ENCODE results near the gene UTP20. TPM values are rescaled to one million over a fixed set of nuclear protein-coding genes. Genes with fewer than 3 reads are reported as not detected.

The UTP20 gene
- total RNA-seq, 1 experiment from 2014 or later, result 23.7 TPM

DNA sequence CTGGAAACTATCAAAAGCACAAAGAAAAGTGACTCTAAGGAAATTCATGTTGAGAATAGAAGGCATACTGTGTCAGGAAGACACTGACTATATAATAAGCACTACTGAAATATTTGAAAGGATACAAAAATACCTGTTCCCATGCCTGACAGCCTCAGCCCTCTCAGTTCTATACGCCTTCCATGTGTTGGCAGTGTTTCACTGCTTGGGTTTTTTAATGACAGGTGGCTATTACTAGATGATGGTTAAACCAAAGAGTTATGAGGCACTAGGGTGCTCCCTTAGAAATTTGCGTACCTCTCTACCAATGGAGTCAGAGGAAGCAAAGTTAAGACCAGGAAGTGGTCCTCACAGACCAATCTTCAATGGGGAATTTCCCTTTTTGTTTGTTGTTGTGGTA, 44.2 kb upstream of the UTP20 start:
- Mint-ChIP-seq H3K36me3 (ENCODE audit: insufficient read depth, unreplicated experiment) (no peaks in the 10 kb centered on the region), H3K4me3 (ENCODE audit: unreplicated experiment) (no peak overlapping the region), H3K27ac (ENCODE audit: unreplicated experiment) (no peak overlapping the region), H3K9me3 (ENCODE audit: unreplicated experiment) (no peaks in the 10 kb centered on the region), H3K4me1 (ENCODE audit: low read depth, unreplicated experiment) (no peaks in the 10 kb centered on the region), H3K27me3 (ENCODE audit: insufficient read depth, unreplicated experiment) (peaks cover 6% of the 10 kb centered on the region)
- CTCF ChIA-PET, result no interaction called here
- no peaks in the 10 kb centered on the region for H3K9me3 ChIP-seq
- TF ChIP-seq, protein P1, sequence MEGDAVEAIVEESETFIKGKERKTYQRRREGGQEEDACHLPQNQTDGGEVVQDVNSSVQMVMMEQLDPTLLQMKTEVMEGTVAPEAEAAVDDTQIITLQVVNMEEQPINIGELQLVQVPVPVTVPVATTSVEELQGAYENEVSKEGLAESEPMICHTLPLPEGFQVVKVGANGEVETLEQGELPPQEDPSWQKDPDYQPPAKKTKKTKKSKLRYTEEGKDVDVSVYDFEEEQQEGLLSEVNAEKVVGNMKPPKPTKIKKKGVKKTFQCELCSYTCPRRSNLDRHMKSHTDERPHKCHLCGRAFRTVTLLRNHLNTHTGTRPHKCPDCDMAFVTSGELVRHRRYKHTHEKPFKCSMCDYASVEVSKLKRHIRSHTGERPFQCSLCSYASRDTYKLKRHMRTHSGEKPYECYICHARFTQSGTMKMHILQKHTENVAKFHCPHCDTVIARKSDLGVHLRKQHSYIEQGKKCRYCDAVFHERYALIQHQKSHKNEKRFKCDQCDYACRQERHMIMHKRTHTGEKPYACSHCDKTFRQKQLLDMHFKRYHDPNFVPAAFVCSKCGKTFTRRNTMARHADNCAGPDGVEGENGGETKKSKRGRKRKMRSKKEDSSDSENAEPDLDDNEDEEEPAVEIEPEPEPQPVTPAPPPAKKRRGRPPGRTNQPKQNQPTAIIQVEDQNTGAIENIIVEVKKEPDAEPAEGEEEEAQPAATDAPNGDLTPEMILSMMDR (IDR thresholded peaks at IDR 0.05; ENCODE audit: insufficient read depth in 1 of 2, low read depth in 1 of 2, low read length in 1 of 2, severe bottlenecking in 1 of 2, unreplicated experiment in 1 of 2), result no peak
- DNase-seq, result no peak
- POLR2A ChIA-PET, result no interaction called here
- H3K4me3 ChIP-seq (ENCODE audit: low read depth, low read length), result no peak overlapping the region
- intact Hi-C loops (cut with micrococcal nuclease; ENCODE audit: unreplicated experiment), result no loop called here
- H3K36me3 ChIP-seq (ENCODE audit: control insufficient read depth, insufficient read depth, low read length), result no peaks in the 10 kb centered on the region
- no TSS peak for BruUV-seq (replicated peaks)
- H3K27me3 ChIP-seq (replicated peaks; ENCODE audit: control insufficient read depth, insufficient read depth, low read length), result no peaks in the 10 kb centered on the region
- no peaks in the 10 kb centered on the region for H3K4me1 ChIP-seq

GRCh38 chr12:101238306-101238705, 41.6 kb upstream of the UTP20 start:
- Mint-ChIP-seq H3K4me3 (ENCODE audit: unreplicated experiment) (no peak overlapping the region), H3K36me3 (ENCODE audit: insufficient read depth, unreplicated experiment) (no peaks in the 10 kb centered on the region), H3K9me3 (ENCODE audit: unreplicated experiment) (no peaks in the 10 kb centered on the region), H3K27ac (ENCODE audit: unreplicated experiment) (no peak overlapping the region), H3K4me1 (ENCODE audit: low read depth, unreplicated experiment) (no peaks in the 10 kb centered on the region), H3K27me3 (ENCODE audit: insufficient read depth, unreplicated experiment) (peaks cover 3% of the 10 kb centered on the region)
- POLR2A ChIA-PET, result no interaction called here
- no peak for DNase-seq
- Histone ChIP-seq H3K9me3 (no peaks in the 10 kb centered on the region), H3K4me1 (no peaks in the 10 kb centered on the region), H3K36me3 (ENCODE audit: control insufficient read depth, insufficient read depth, low read length) (no peaks in the 10 kb centered on the region), H3K4me3 (ENCODE audit: low read depth, low read length) (no peak overlapping the region), H3K27me3 (replicated peaks; ENCODE audit: control insufficient read depth, insufficient read depth, low read length) (no peaks in the 10 kb centered on the region)
- CTCF ChIA-PET, result no interaction called here
- intact Hi-C loops (cut with micrococcal nuclease; ENCODE audit: unreplicated experiment), result no loop called here
- BruUV-seq (replicated peaks), result no TSS peak
- TF ChIP-seq, protein P1 (IDR thresholded peaks at IDR 0.05; ENCODE audit: insufficient read depth in 1 of 2, low read depth in 1 of 2, low read length in 1 of 2, severe bottlenecking in 1 of 2, unreplicated experiment in 1 of 2), result no peak

DNA sequence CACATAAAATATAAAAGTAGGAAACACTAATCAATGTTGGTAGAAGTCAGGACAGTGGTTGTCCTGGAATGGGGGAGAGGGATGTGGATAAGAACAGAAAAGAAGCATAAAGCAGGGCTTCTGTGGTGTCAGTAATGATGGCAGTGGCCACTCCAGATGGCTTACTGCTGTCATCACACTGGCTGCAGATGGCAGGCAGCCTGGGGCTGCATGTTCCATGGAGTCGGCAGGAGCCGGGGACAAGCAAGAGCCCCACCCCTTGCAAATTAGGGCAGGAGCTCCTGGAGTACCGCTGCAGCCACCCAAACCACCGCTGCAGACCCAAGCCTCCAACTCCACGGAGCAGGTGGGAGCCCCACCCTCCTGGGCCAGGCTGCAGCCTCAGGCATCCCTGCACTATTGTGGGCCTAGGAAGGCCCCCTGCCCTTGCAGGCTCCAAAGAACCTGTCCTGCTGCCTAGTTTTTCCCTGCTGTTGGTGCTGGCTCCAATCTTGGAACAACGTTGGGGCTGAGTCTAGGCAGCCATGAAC, 41.0 kb upstream of the UTP20 start:
- Histone ChIP-seq H3K27me3 (replicated peaks; ENCODE audit: control insufficient read depth, insufficient read depth, low read length) (no peaks in the 10 kb centered on the region), H3K4me1 (no peaks in the 10 kb centered on the region), H3K4me3 (ENCODE audit: low read depth, low read length) (no peak overlapping the region), H3K9me3 (no peaks in the 10 kb centered on the region), H3K36me3 (ENCODE audit: control insufficient read depth, insufficient read depth, low read length) (no peaks in the 10 kb centered on the region)
- Mint-ChIP-seq H3K4me3 (ENCODE audit: unreplicated experiment) (no peak overlapping the region), H3K9me3 (ENCODE audit: unreplicated experiment) (no peaks in the 10 kb centered on the region), H3K27me3 (ENCODE audit: insufficient read depth, unreplicated experiment) (peaks cover 3% of the 10 kb centered on the region), H3K36me3 (ENCODE audit: insufficient read depth, unreplicated experiment) (no peaks in the 10 kb centered on the region), H3K27ac (ENCODE audit: unreplicated experiment) (no peak overlapping the region), H3K4me1 (ENCODE audit: low read depth, unreplicated experiment) (no peaks in the 10 kb centered on the region)
- BruUV-seq (replicated peaks), result no TSS peak
- TF ChIP-seq, protein P1 (IDR thresholded peaks at IDR 0.05; ENCODE audit: insufficient read depth in 1 of 2, low read depth in 1 of 2, low read length in 1 of 2, severe bottlenecking in 1 of 2, unreplicated experiment in 1 of 2), result no peak
- intact Hi-C loops (cut with micrococcal nuclease; ENCODE audit: unreplicated experiment), result no loop called here
- POLR2A ChIA-PET, result no interaction called here
- CTCF ChIA-PET, result no interaction called here
- no peak for DNase-seq
